ENCODE data around the gene NKX2-1.

GRCh38 chr14:36508418-36509068, 11.5 kb downstream of the NKX2-1 start:
- no peak for TF ChIP-seq YY1 (tag by site-specific recombination; IDR thresholded peaks at IDR 0.05)
- no peak for TF ChIP-seq CTCF (tag by site-specific recombination; IDR thresholded peaks at IDR 0.05)
- no peak for TF ChIP-seq ZNF791 (tag by site-specific recombination; IDR thresholded peaks at IDR 0.05)
- TF ChIP-seq ZBTB11 (tag by site-specific recombination; conservative IDR thresholded peaks at IDR 0.05; ENCODE audit: low read depth): no peak
- no peak for TF ChIP-seq PBX3 (CRISPR knock-in tag; IDR thresholded peaks at IDR 0.05)
- no peak for TF ChIP-seq ZNF544 (tag by site-specific recombination; IDR thresholded peaks at IDR 0.05)
- TF ChIP-seq REST (tag by site-specific recombination; IDR thresholded peaks at IDR 0.05): no peak
- TF ChIP-seq ZNF776 (tag by site-specific recombination; IDR thresholded peaks at IDR 0.05; ENCODE audit: borderline replicate concordance): no peak
- no peak for TF ChIP-seq ZNF510 (tag by site-specific recombination; IDR thresholded peaks at IDR 0.05; ENCODE audit: insufficient replicate concordance)
- no peak for TF ChIP-seq ZNF121 (tag by site-specific recombination; IDR thresholded peaks at IDR 0.05)
- TF ChIP-seq ZNF658 (tag by site-specific recombination; IDR thresholded peaks at IDR 0.05): no peak
- no peak for TF ChIP-seq ZNF830 (tag by site-specific recombination; IDR thresholded peaks at IDR 0.05; ENCODE audit: low read depth)
- no peak for TF ChIP-seq ZNF670 (tag by site-specific recombination; IDR thresholded peaks at IDR 0.05; ENCODE audit: low read depth)
- no peak for TF ChIP-seq ATF2 (tag by site-specific recombination; IDR thresholded peaks at IDR 0.05; ENCODE audit: low read depth)
